NCI-H187 treated with DMSO at 0.1 percent for 48 hours (cell line): ENCODE data around the gene TRAF4.

Experiments
- DNase-seq: peaks from one replicate; lab custom pipeline; 2025; lab: John Stamatoyannopoulos, UW

TRAF4 gene, protein sequence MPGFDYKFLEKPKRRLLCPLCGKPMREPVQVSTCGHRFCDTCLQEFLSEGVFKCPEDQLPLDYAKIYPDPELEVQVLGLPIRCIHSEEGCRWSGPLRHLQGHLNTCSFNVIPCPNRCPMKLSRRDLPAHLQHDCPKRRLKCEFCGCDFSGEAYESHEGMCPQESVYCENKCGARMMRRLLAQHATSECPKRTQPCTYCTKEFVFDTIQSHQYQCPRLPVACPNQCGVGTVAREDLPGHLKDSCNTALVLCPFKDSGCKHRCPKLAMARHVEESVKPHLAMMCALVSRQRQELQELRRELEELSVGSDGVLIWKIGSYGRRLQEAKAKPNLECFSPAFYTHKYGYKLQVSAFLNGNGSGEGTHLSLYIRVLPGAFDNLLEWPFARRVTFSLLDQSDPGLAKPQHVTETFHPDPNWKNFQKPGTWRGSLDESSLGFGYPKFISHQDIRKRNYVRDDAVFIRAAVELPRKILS

GRCh38 chr17:28743243-28744103 is at the start of gene TRAF4:
TSS of gene TRAF4 (plus strand) at chr17:28744011. CDS start at chr17:28744113, 102 bp downstream.
- peak; percentile 40 for DNase-seq

- DNase-seq = no peak
These were observed 45.4 kb upstream of the TRAF4 start for GRCh38 chr17:28698253-28698941.

DNA sequence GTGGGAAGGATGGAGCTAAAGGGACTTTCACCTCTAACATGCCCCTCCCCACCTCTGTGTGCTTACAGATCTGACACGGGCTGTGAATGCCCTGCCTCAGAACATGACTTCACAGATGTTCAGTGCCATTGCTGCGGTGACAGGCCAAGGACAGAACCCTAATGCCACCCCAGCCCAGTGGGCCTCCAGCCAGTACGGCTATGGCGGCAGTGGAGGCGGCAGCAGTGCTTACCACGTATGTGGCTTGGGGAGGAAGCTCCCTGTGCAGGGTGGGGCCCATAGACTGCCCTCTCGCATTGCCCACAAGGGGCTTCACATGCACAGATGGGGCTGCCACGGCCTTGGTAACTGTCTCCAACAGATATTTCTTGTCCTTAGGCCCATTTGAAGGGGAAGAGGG is 43.5 kb upstream of the TRAF4 start:
- DNase-seq = no peak

DNA sequence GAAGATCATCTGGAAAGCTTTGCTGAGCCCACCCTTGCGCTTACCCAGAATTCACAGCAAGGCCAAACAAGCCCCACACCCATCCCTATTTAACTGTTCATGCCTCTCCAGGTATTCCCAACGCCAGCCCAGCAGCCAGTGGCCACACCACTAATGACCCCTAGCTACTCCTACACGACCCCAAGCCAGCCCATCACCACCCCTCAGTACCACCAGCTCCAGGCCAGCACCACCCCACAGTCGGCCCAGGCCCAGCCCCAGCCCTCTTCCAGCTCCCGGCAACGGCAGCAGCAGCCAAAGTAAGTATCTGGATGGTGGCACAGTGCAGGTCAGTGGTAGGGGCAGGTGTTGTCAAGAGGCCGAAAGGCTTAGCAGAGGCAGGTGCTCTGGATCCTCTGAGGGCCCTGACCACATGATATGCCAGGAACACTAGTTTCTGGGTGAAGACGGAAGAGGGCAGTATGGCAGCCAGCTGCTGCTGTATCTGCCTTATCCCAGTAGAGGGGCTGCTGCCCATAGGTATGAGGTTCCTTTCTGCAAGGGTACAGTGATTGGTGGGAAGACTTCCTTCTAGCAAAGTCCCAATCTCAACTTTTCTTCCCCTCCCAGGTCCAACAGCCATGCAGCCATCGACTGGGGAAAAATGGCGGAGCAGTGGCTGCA is 42.9 kb upstream of the TRAF4 start:
- DNase-seq = no peak

DNA sequence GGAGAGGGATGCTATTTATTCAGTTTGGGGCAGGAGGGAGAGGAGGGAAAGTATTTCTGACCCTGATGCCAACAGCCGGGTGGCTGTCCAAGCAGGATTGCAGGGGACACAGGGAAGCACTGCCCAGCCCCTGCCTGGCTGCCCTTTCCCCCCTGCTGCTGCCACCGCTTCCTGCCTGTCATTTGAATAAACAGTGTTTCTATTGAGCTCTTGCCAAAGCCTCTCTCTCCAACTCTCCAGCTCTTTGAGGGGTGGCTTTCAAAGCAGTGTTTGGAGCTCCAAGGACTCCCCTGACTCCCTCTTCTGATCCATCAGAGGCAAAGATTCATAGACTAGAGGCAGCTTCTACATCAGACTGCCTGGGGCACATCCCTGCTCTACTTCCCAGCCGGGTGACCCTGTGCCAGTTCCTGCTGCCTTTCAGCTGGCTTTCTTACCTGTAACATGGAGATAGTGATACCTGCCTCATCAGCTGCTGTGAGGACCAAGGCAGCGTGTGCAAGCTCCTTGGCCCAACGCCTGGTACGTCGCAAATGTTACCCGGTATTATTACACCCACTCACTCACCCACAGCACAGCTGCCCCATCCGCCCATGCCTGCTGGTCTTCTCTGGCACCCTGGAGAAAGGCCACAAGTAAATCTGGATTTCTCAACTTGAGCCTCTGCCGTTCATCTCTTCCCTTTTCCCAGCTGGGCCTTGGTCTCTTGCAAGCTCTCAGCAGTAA is 41.6 kb upstream of the TRAF4 start:
- no peak for DNase-seq

DNA sequence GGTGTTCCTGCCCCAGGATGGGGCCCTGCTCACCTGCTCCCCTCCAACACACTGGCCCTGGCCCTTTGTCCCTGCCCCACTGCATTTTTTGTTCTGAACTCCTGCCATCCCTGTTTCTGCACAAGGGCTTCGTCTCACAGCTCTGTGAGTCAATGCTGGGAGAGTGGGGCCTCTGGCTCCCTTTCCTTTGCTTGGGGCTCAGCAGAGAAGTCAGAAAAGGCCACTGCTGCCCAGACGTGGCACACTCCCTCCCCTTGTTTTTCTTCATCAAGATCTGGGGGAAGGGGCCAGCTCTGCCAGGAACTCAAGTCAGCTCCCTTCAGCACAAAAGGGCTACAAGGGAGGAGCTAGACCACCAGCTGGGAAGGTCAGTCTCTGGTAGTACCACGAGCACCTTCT is 41.1 kb upstream of the TRAF4 start:
- DNase-seq = no peak

GRCh38 chr17:28703552-28704218 is 40.1 kb upstream of the TRAF4 start:
- DNase-seq = no peak

- DNase-seq = no peak
These were observed 39.5 kb upstream of the TRAF4 start for GRCh38 chr17:28704219-28704858.

DNA sequence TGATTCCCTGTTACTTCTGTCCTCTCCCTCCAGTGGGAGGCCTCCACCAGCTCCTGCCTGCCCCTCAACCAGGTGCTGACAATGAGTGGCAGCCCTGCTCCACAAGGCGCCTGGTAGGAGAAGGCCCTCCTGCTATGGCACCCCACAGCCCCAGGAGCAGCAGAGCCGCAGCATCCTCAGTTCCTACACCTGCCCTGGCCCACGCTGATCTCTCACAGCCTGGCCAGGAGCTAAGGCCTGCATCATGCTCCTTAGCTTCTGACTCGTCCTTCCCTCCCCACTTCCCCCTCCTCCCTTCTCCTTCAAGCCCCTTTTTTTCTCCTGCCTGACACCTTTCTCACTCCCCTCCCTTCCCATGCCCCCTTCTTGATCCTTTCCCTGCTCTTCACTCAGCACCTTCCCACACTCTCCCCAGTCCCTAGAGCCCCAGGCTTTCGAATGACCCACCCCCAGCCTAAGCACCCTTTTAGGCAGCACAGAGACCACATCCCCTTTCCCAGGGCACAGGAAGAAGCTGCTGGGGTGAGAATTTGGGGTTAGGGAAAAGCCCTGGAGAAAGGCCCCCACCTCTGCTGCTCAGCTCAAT is 38.6 kb upstream of the TRAF4 start:
- no peak for DNase-seq

DNA sequence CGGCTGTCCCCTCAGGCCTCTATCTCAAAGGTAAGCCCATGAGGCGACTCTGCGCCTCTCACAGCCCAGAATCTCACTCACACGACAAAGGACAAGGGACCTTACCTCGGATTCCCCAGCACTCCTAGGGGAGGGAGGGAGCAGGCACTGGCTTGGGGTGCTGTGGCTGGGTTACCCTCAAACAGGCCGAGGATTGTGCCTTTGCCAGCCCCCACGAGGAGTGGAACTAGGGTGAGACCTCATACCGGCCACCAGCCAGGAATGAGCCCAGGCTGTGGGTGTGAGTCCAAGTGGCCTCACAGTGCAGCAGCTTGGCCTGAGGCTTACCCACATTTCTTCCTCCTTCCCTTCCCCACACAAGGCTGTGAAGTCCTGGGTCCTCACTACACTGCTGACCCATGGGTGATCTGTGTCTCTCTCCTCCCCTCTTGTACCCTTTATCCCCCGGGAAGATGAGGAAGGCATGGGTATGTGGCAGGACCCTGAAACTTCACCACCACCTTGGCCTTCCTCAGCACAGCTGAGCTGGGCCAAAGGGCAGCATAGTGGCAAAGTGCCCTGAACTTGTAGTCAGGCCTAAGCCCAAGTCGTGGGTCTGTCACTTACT is 38.0 kb upstream of the TRAF4 start:
- no peak for DNase-seq

- DNase-seq = no peak
These were observed 37.1 kb upstream of the TRAF4 start for GRCh38 chr17:28706471-28707338.

- DNase-seq = no peak
These were observed 36.5 kb upstream of the TRAF4 start for GRCh38 chr17:28707339-28707720.

GRCh38 chr17:28710861-28711722 is 32.7 kb upstream of the TRAF4 start:
- peak; percentile 23 for DNase-seq

DNA sequence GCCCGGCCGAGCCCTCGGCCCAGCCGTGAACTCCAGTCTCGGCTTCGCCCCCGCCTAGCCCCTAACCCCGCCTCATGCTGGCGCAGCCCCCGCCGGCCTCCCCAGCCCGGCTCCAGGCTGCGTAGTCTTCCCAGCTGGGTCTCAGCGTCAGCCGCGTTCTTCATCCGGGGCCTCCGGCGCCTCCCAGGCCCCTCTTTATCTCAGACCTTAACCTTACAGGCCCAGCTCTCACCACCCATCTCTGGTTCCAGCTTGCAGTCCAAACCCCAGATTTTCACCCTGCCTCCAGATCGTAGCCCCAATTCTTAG is 32.1 kb upstream of the TRAF4 start, which contains the start of gene PROCA1:
PROCA1 (minus strand) TSS at position 166 of the 309 bp plus-strand sequence. CDS start 228 bp downstream, outside the sequence.
- no peak for DNase-seq

GRCh38 chr17:28712032-28712704 is 31.6 kb upstream of the TRAF4 start:
- no peak for DNase-seq

DNA sequence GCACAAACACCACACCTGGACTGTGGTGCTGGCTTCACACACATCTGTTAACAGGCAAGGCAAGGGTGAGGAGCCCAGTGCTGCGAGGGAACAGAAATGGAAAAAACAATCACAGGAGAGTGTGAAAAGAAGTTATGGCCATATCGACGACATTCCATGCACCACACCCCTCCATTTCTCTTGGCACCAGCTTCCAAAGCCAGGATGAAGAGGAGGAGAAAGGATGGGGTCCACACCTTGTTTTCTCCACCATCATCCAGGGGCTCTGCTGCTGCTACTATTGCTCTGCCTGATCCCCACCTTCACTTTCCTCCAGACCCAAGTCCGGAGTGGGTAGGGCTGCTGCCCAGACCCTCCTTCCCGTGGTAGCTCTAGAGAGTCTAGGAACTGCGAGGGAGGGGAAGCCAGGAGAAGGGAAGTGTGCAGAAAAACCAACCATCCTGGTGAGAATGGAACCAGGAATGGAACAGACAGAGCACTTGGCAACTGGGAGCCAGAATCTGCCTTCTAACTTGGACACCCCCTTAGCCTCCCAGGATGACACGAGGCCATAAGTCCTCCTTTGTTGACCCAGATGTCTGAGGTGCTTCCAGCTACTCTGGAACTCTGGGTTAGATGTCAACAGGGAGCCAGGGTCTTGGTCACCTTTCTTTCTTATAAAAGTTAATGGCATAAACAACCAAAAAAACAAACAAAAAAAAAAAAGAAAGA is 31.0 kb upstream of the TRAF4 start:
- DNase-seq = no peak
